HG03432 (cell line): ENCODE results near the gene ESRRG.

Experiments
- ATAC-seq: cut with Tn5 transposase; IDR thresholded peaks from one replicate; pipeline ENCODE4 v1.9.1; 2021; ENCODE audit warnings: mild to moderate bottlenecking, moderate library complexity; ENCODE audit not compliant: unreplicated experiment

The ESRRG gene

DNA sequence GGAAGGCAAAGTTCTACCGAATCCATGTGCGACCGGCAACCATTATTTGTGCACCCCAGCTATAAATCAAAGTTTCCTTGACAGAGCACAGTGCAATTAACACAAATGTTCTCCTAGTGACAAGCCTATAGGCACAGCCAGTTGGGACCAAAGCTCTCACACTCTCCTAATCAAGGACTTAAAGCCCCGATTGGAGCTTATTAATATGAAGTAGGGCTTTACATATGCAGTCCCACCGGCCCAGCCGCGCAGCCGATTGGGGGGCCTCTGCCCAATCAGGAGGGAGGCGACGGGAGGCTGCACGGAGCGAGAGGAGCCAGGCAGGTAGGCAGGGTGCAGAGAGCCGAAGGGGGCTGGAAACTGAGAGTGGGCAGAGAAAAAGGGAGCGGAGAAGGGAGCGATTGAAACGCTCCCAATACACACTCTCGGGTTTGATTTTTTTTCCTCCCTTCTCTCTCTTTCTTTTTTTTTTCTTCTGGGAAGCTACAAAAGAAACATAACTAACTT, at the start of gene ESRRG:
Gene ESRRG (minus strand): TSS at position 156 of the 507 bp plus-strand sequence. CDS start 130 bp downstream, at position 26.
- peak; percentile 37 for ATAC-seq

- ATAC-seq = no peak
Measured at GRCh38 chr1:216771922-216772321, 48.7 kb upstream of the ESRRG start.

- no peak for ATAC-seq
Measured at GRCh38 chr1:216766633-216767327, 43.6 kb upstream of the ESRRG start.

DNA sequence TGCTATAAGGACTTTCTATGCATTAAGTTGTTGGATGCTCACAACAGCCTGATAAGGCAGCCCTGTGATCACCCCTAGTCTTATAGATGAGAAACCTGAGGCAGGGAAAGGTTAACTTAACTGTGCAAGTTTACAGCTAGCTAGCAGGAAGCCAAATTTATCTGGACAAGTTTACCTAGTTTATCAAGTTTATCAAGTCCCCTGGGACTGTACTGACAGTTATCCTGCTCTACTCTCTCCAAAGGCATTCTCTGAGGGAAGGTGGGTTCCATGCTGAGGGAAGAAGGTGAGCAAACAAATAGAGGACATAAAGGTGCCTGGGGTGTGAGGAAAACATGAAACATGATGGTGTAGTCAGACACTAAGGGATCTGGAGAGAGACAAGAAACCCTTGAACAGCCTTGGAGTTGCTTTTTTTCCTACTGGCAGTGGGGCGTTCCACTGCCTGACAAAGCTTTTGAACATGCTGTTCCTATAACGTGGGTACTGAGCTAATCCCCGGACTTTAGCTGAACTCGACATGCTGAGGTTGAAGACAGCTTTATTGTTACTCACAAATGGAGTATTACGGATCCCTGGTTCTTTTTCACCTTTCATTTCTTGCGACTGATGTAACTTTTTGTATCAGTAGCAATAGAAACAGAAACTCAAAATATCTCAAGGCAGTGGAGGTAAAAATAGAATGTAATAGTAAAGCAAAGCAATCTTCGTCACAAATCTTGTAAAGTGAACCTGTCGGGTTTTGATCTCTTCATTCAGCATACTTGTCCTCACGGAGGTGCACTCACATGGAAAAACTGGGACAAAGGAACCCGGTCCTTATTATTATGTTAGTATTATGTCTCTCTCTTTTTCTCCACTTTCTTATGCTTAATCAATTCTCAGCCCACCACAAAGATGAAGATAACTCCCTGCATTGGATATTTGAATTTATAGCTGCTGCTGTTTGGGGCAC, 42.4 kb upstream of the ESRRG start:
- ATAC-seq = no peak

DNA sequence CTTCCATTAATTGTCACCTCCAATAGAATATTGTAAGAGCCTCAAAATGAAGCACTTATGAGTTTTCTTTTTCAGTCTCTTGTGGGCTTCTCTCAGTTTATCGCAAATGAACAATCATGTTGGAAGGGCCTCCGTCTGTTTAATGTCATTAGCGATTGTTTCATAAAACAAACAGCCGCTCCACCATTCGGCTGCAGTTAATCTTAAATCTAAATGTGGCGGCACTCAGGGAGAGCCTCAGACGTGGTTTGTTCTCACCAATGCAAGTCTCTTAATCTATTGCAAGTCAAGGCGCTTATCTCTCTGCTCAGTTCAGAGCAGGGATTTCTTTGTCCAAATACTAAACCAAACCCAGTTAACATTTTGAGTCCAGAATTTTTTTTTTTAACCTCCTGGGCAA, 34.9 kb upstream of the ESRRG start:
- no peak for ATAC-seq

GRCh38 chr1:216757110-216757509, 33.9 kb upstream of the ESRRG start:
- ATAC-seq = no peak

- ATAC-seq = no peak
Measured at GRCh38 chr1:216750961-216751360, 27.7 kb upstream of the ESRRG start.

DNA sequence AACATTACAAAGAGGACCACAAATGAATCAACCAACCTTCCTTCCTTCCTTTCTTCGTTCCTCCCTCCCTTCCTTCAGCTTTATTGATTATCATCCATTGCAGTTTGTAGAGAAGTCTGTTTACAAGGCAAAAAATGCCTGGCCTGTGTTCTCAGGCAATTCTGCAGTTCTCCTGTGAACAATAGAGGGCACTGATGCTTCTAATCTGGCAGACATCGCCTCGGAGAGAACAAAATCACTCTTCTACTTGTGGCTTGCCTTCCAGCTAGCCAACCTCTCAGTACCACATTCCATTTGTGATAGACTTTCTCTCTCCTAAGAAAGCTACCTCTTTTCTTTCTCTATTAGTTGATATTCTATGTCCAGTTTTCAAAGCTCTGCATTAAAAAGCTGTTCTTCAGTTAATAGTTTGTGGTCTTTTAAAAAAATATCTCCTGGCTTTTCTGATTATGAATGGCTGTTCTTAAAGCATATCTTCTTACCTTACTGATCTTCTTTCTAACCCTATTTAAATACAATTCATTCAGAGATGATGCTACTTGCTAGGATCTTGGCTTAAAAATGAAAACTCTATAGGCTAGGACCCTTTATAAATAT, 26.9 kb upstream of the ESRRG start:
- ATAC-seq = no peak

- no peak for ATAC-seq
Measured at GRCh38 chr1:216749232-216749631, 26.0 kb upstream of the ESRRG start.

- no peak for ATAC-seq
Measured at GRCh38 chr1:216742625-216743024, 19.4 kb upstream of the ESRRG start.

DNA sequence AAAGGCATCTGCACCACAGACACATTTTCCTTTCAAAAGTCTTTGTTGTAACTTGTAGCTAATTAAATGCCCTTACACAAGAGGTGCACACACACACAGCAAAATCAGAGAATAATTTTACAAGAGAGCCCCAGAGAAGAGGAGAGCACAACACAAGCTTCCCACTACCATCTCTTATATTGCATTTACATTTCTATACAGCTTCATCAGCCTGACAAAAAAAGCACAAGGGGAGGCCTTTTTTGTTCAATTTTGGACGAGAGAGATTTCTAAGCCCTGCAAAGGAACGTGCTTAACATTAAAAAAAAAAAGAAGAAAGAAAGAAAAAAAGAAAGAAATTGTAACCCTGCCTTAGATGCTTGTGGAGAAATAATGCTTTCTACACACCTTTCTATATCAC, 17.1 kb upstream of the ESRRG start:
- ATAC-seq = no peak

DNA sequence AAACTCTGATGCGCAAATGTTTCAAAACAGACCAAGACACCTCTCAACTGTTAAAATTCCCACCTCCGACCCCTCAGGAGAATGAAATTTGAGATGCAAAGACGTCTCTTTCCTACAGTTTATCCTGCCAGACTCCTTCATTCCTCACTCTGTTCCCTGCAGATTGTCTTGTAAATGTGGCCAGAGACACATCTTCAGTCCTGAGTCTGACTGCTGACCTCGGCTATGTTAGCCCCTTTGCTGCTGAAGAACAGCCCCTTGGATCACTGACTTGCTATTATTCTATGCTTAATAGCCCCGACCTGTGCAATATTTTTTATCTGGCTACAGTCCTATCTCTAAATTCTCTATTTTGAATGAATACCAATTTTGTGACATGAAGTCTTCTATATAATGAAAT, 16.6 kb upstream of the ESRRG start:
- no peak for ATAC-seq

- no peak for ATAC-seq
Measured at GRCh38 chr1:216732121-216732520, 8.9 kb upstream of the ESRRG start.

- ATAC-seq = no peak
Measured at GRCh38 chr1:216731562-216731961, 8.3 kb upstream of the ESRRG start.

GRCh38 chr1:216726435-216726834, 3.2 kb upstream of the ESRRG start:
- no peak for ATAC-seq

DNA sequence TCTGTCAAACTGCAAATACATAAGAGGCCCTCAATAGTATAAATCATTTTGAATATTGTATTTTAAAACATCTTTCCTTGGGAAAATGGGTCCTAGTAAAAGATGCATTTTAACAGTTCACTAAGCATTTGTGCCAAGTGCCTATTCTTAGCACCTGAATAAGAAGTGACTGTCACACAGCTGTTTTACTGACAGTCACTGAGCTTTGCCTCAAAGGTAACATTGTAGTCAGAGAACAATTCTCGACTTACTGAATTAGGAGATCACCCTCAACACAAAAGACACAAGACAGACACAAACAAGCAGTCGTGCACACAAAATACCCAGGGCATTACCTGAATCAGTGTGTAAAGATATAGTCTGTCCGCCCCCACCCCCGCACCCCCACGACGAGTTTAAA, 408 bp downstream of the ESRRG start:
- ATAC-seq = no peak

GRCh38 chr1:216721863-216722262, 1.4 kb downstream of the ESRRG start:
- no peak for ATAC-seq

GRCh38 chr1:216721062-216721461, 2.2 kb downstream of the ESRRG start:
- no peak for ATAC-seq

GRCh38 chr1:216711712-216712111, 11.5 kb downstream of the ESRRG start:
- no peak for ATAC-seq

GRCh38 chr1:216710598-216711333, 12.5 kb downstream of the ESRRG start:
- no peak for ATAC-seq

- ATAC-seq = no peak
Measured at GRCh38 chr1:216710055-216710454, 13.2 kb downstream of the ESRRG start.
